Measurements from ENCODE around the gene RYR1.
A peak's percentile ranks its signal among the peaks of the same experiment; 100 is the strongest.

The RYR1 gene

GRCh38 chr19:38385804-38386257 is 47.7 kb upstream of the RYR1 start:
- DNase-seq (ENCODE audit: low spot score): no peak
- no peaks in the 10 kb centered on the region for H3K9me3 ChIP-seq (ENCODE audit: severe bottlenecking)
- no peaks in the 10 kb centered on the region for H3K27me3 ChIP-seq (ENCODE audit: insufficient read depth, poor library complexity, severe bottlenecking)
- no peak for TF ChIP-seq CTCF (IDR thresholded peaks at IDR 0.05; ENCODE audit: poor library complexity, severe bottlenecking)
- peaks cover 21% of the 10 kb centered on the region for H3K36me3 ChIP-seq (ENCODE audit: low read depth)
- no peak overlapping the region for H3K27ac ChIP-seq (ENCODE audit: poor library complexity, severe bottlenecking)
- H3K4me3 ChIP-seq (ENCODE audit: severe bottlenecking): no peak overlapping the region
- no peak for ATAC-seq (ENCODE audit: low read depth)
- H3K4me1 ChIP-seq (ENCODE audit: insufficient read depth, poor library complexity, severe bottlenecking): no peaks in the 10 kb centered on the region

- Histone ChIP-seq H3K27me3 (ENCODE audit: insufficient read depth, poor library complexity, severe bottlenecking) (no peaks in the 10 kb centered on the region), H3K4me3 (ENCODE audit: severe bottlenecking) (no peak overlapping the region), H3K36me3 (ENCODE audit: low read depth) (peaks cover 15% of the 10 kb centered on the region), H3K4me1 (ENCODE audit: insufficient read depth, poor library complexity, severe bottlenecking) (no peaks in the 10 kb centered on the region), H3K9me3 (ENCODE audit: severe bottlenecking) (no peaks in the 10 kb centered on the region), H3K27ac (ENCODE audit: poor library complexity, severe bottlenecking) (no peak overlapping the region)
- DNase-seq (ENCODE audit: low spot score) (no peak), ATAC-seq (ENCODE audit: low read depth) (no peak)
- no peak for TF ChIP-seq CTCF (IDR thresholded peaks at IDR 0.05; ENCODE audit: poor library complexity, severe bottlenecking)
Observed at GRCh38 chr19:38386300-38386970, 47.1 kb upstream of the RYR1 start.

- DNase-seq (ENCODE audit: low spot score): no peak
- Histone ChIP-seq H3K27ac (ENCODE audit: poor library complexity, severe bottlenecking) (peak overlapping the region; percentile 85), H3K4me3 (ENCODE audit: severe bottlenecking) (peak overlapping the region; percentile 48), H3K27me3 (ENCODE audit: insufficient read depth, poor library complexity, severe bottlenecking) (no peaks in the 10 kb centered on the region), H3K36me3 (ENCODE audit: low read depth) (peaks cover 12% of the 10 kb centered on the region), H3K9me3 (ENCODE audit: severe bottlenecking) (no peaks in the 10 kb centered on the region), H3K4me1 (ENCODE audit: insufficient read depth, poor library complexity, severe bottlenecking) (no peaks in the 10 kb centered on the region)
- no peak for TF ChIP-seq CTCF (IDR thresholded peaks at IDR 0.05; ENCODE audit: poor library complexity, severe bottlenecking)
- no peak for ATAC-seq (ENCODE audit: low read depth)
Observed at GRCh38 chr19:38386971-38387549, 46.4 kb upstream of the RYR1 start.

GRCh38 chr19:38387550-38388348 is 45.7 kb upstream of the RYR1 start, which contains the start of gene GGN:
Gene GGN (minus strand): TSS chr19:38388034. CDS start chr19:38387261, 773 bp downstream.
- H3K27ac ChIP-seq (ENCODE audit: poor library complexity, severe bottlenecking): peak within 1 kb of the TSS; percentile 85
- H3K4me1 ChIP-seq (ENCODE audit: insufficient read depth, poor library complexity, severe bottlenecking): no peaks in the 10 kb centered on the region
- H3K36me3 ChIP-seq (ENCODE audit: low read depth): peaks cover 12% of the 10 kb centered on the region
- H3K27me3 ChIP-seq (ENCODE audit: insufficient read depth, poor library complexity, severe bottlenecking): no peaks in the 10 kb centered on the region
- TF ChIP-seq CTCF (IDR thresholded peaks at IDR 0.05; ENCODE audit: poor library complexity, severe bottlenecking): no peak
- H3K4me3 ChIP-seq (ENCODE audit: severe bottlenecking): peak within 1 kb of the TSS; percentile 48
- DNase-seq (ENCODE audit: low spot score): peak; percentile 96
- no peaks in the 10 kb centered on the region for H3K9me3 ChIP-seq (ENCODE audit: severe bottlenecking)
- peak; percentile 84 for ATAC-seq (ENCODE audit: low read depth)
